Measurements from ENCODE around the gene CLEC18B.

DNA sequence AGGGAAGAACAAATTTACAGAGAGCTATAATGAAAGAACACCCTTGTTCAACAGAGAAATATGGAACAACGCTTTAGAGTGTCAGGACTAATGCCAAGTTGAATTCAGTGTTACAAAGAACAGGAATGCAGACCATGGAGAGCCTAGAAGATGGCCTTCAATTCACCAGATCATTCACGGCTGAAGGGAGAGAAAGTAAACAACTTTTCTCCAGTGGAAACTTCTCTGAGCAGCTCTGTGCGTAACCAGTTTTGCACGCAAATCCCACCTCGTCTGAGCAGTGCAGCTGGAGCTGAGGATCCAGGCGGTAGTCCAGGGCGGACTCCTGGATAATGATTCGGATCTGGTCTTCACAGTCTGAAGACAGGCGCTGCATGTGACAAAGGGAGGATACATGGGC is 40.5 kb upstream of the CLEC18B start:
- TF ChIP-seq, protein P1, sequence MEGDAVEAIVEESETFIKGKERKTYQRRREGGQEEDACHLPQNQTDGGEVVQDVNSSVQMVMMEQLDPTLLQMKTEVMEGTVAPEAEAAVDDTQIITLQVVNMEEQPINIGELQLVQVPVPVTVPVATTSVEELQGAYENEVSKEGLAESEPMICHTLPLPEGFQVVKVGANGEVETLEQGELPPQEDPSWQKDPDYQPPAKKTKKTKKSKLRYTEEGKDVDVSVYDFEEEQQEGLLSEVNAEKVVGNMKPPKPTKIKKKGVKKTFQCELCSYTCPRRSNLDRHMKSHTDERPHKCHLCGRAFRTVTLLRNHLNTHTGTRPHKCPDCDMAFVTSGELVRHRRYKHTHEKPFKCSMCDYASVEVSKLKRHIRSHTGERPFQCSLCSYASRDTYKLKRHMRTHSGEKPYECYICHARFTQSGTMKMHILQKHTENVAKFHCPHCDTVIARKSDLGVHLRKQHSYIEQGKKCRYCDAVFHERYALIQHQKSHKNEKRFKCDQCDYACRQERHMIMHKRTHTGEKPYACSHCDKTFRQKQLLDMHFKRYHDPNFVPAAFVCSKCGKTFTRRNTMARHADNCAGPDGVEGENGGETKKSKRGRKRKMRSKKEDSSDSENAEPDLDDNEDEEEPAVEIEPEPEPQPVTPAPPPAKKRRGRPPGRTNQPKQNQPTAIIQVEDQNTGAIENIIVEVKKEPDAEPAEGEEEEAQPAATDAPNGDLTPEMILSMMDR (IDR thresholded peaks at IDR 0.05): no peak
- TF ChIP-seq EZH2 (IDR thresholded peaks at IDR 0.05) (no peak), EZH2phosphoT487 (IDR thresholded peaks at IDR 0.05) (no peak)
